Prostate gland (tissue), 2 donors: ENCODE data around the gene RBFOX1.

Experiments used
- CTCF ChIP-seq, 4 experiments: fragments of 200-600 bp in 2 of 4; fragments of 450-650 bp in 2 of 4; sonication (generic) in 2 of 4; IDR thresholded peaks; 1 replicate in 3 of 4; 2 replicates in 1 of 4; pipeline ENCODE4 v1.5.1; 2016 to 2019; ENCODE audit warnings: antibody characterized with exemption in 4 of 4, mild to moderate bottlenecking in 2 of 4, moderate library complexity in 2 of 4
- POLR2AphosphoS5 ChIP-seq: sonication (generic); formaldehyde crosslinking; IDR thresholded peaks from one replicate; pipeline ENCODE4 v1.6.1; 2017; ENCODE audit warnings: antibody characterized with exemption

- TF ChIP-seq CTCF (IDR thresholded peaks at IDR 0.05) = no peak
- no peak for TF ChIP-seq POLR2AphosphoS5
Observed at GRCh38 chr16:7334801-7335560, 2.3 kb downstream of the RBFOX1 start.
